Middle frontal gyrus (tissue), 1 donor: ENCODE measurements around the gene DOK4.
"Not testable (repeated sequence)": the region's sequence is repeated elsewhere in the genome, so short reads cannot be mapped to it uniquely, and the experiment has no call there.

Experiments used
- DNase-seq: peaks from one replicate; pipeline ENCODE4 v3.0.0-alpha.2; 2015; ENCODE audit warnings: low spot score; ENCODE audit errors: extremely low spot score

DOK4 gene

DNA sequence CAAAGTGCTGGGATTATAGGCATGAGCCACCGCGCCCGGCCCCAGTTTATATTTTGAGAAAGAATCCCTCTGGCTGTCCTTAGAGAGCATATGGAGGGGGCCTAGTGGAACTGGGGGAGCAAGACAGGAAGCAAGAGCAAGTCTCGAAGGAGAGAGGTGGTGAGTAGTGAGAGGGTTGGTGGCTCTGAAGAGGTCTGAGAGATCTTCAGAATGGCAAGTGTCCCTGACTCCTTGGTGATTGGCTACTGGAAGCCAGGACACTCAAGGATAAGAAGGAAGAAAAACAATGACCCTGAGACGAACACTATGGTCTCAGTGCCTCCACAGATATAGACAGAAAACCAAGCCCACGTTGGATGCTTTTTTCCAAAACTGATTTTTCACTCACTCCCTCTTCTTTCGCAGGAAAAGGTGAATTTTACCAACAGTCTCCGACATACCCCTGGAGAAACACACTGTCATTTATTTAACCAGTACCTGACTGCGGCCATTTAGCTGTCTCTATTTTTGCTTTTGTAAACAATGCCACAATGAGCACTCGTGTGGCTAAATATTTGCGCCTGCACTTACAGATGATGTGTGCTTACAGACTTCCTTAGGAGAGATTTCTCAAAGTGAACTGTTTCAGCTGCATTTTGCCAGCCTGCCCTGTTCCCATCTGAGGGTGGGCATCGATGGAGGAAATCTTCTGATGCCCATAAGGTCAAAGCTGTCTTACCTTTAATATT, 15.9 kb upstream of the DOK4 start:
- no peak for DNase-seq

DNA sequence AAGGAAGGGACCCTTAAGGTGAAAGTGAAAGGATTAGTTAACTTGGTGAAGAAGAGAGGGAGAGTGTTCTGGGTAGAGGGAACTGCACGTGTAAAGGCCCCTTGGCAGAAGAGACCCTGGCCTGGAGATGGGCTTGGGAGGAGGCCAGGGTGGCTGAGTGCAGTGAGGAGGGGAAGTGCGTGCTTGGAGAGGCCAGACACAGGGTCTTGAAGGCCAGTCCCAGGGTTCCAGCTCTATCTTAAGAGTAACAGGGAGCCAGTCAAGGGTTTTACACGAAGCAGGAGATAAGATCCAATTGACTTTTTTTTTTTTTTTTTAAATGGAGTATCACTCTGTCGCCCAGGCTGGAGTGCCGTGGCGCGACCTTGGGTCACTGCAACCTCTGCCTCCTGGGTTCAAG, 15.2 kb upstream of the DOK4 start:
- no peak for DNase-seq

DNA sequence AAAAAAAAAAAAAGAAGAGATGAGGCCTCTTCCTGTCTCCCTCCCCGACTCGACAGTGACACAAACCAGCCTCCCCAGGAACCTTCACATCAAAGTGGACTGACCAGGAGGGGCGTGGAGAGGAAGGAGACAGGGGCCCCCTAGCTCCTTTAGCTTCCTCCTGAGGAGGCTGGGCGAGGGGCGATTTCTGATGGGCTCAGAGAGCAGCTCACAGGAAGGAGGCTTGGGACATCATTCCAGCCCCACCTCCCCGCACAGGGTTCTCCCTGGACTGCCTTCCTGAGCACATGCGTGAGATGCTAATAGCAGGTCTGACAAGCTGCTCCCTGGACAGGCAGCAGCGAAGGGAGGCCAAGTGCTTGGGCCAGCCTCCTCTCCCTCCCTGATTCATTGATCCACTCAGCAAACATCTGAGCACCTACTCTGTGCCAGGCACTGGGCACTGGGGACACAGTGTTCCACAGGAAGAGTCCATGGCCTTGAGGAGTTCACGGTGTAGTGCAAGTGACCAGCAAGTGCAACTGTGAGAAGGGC, 14.4 kb upstream of the DOK4 start:
- DNase-seq, result no peak

DNA sequence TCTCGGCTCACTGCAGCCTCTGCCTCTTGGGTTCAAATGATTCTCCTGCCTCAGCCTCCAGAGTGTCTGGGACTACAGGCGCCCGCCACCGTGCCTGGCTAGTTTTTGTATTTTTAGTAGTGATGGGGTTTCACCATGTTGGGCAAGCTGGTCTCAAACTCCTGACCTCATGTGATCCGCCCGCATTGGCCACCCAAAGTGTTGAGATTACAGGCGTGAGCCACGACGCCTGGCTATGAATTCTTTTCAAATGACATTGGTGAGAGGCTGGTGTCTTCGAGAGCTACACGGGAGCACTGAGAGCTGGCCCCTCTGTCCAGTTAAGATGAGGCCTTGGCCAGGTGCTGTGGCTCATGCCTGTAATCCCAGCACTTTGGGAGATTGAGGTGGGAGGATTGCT, 13.6 kb upstream of the DOK4 start:
- DNase-seq, result not testable (repeated sequence)

DNA sequence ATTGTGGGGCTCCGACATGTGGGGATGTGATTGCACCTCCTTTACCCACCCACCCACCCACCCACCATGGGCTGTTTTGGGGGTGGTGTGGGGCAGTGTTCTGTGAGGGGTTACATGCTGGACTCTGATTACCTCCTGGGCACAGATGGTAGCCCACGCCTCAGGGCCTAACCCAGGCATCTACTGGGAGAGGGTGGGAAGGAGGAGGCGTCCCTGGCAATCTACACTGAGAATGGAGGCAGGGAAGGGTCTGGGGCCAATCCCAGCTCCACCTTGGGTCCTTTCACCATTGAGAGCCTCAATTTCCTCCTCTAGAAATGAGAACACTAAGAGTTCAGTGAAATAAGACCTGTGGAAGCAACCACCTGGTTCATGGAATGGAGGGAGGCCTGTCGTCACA, 11.7 kb upstream of the DOK4 start:
- DNase-seq, result no peak

DNA sequence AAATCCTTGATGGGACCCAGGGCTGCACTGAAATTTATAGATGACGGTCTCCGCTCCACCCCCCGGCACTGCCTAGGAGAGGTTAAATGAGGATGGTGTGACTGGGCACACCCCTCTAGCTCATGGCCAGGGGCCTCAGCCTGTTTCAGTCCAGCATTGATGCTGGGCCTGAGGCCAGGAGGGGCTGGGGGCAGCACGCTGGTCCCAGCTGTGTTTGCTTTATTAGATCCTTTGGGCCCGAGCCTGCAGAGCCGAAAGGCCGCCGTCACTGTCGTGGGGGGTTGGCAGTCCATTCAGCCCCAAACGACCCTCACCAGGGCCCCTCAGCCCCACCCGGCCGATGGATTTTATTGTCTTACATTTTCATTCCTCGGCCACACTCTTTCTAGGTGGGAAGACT, 10.8 kb upstream of the DOK4 start:
- DNase-seq, result no peak

DNA sequence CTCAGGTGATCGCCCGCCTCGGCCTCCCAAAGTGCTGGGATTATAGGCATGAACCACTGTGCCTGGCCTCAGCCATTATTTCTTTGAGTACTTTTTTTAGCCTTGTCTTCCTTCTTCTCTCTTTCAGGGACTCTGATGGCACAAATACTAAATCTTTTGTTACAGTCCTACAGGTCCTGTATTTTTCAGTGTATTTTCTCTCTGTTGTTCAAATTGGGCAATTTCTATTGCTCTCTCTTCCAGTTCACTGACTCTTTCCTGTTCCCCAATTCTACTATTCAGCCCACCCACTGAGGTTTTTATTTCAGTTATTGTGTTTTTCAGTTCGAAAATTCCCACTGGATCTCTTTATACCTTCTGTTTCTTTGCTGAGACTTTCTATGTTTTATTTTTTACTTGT, 7.5 kb upstream of the DOK4 start:
- DNase-seq, result no peak

DNA sequence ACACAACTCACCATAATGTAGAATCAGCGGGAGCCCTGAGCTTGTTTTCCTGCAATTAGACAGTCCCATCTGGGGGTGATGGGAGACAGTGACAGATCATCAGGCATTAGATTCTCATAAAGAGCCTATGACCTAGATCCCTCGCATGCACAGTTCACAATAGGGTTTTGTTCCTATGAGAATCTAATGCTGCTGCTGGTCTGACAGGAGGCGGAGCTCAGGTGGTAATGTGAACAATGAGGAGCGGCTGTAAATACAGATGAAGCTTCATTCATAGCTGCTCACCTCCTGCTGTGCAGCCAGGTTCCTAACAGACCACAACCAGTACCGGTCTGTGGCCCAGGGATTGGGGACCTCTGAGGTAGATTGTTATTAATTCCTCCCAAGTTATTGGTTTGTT, 2.9 kb upstream of the DOK4 start:
- no peak for DNase-seq

DNA sequence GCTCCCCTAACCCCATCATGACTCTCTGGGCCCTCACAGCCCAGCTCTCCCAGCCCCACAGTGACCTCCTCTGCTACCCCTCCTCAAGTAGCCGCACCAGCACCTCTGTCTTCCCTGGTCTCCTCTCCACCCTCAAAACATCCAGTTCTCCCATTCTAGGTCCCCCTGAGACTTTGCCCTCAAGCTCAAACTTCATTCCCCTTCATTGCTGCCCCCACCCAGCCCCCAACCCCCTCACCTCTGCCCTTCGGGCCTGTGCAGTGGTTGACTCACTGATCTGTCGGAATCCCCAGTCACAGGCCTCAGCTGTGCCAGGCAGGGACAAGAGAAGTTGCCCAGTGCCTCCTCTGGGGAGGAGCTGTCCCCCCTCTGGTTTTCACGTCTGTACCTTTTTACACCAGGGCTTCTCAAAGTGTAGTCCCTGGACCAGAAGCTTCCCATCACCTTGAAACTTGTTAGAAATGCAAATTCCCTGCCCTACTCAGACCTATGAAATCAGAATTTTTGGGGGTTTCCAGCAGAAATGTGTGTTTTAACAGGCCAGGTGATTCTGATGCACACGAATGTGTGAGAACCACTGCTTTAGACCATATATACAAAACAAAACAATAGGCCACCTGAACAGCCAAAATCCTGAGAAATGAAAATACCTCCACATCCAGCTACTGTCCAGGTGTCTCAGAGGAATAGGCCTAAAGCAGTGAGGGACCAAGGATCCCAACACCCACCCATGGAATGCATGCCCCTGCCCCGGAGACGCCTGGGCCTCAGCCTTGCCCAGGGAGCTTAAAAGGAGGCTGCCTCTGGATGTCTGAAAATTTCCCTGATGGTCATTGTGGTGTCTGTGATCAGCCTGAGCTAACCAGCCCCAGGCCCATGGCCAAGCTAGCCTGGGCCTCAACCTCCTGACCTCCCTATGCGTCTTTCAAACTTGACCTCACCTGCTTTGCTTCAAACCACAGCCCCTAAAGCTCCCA, 853 bp upstream of the DOK4 start:
- no peak for DNase-seq

DNA sequence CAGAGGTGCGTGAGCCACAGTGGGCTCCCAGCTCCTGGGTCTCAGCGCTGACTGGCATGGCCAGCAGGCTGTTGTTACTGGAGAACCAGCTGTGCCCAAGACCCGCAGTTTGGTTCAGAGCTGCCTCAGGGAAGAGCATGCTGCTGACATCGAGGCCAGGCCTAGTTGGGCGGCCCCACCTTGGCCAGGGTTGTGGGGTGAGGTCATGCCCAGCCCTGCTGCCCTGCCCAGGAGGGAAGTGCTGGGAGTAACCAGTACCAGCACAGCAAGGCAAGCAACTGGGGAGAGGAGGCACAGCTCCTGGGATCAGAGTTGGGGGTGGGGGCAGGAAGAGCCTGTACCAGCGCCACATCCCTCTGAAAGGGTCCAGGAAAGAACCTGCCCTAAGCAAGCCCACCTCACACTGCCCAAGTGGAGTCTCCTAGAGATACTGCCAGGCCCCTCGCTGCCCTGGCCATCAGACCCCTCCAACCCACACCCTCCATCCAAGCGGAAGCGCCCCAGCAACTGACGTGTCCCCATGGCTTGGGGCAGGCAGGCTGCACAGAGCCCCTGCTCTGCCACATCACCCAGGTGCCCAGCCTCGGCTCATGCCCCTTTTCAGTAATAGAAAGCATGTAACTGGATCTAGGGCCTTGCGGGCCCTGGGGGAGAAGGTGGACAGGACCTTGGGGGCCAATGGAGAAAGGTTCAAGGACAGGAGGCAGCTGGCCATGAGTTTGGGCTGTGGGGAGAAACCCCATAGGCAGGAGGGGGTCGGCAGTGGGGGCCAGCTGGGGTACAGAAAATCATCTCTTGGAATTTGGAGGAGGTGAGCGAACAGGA, 990 bp downstream of the DOK4 start:
- no peak for DNase-seq

DNA sequence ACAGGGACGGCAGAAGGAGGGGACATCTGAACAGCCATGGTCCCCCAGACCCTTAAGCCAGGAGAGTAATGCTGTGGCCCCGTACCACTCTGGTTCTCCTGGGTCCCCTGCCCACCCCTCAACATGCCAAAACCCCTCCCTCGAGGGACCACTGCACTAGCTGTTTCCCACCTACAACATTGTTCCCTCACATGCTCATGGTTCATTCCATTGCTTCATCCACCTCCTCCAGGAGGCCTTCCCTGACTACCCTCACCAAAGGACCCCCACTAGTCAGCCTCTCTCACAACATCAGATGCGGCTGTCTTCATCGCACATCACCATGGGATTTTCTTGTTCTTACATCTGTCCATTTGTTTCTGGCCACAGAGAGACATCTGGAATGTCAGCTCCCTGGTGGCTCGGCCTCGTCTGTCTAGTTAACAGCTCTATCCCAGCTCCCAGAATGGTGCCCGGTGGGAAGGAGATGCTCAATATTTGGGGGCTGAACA, 1.7 kb downstream of the DOK4 start:
- no peak for DNase-seq

DNA sequence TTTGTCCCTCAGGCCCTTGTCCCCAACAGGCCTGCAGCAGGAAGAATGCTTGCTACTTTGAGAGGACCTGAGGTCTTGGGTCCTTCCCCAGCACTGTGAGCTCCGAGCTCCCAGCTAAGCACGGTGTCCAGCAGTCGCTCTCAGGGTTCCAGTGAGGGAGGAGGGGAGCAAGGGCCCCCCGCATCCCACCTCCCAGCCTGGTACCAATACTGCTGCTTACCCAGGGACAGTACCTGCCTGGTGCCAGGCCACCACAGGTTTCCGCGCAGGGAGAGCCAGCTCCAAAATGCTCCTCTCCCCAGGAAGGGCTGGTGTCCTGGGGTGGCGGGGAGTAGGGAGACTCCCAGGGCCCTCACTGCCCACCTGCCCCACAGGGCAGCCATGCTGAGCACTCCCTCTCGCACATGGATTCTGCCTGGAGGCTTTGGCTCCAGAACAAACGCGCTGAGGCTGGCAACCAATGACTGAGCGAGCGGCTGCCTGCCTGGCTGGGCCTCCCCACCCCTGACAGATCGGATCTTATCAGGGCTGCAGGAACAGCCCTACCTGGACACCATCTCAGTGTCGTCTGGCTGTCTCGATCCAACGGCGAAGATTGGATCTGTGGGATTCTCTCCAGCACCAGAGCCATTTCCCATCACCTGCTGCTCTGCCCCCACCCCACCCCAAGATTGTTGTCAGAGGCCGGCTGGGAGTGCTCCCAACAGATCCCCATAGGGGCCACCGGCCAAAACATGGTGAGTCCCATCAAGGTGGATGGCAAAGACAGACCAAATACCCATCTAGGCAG, 2.4 kb downstream of the DOK4 start:
- no peak for DNase-seq

DNA sequence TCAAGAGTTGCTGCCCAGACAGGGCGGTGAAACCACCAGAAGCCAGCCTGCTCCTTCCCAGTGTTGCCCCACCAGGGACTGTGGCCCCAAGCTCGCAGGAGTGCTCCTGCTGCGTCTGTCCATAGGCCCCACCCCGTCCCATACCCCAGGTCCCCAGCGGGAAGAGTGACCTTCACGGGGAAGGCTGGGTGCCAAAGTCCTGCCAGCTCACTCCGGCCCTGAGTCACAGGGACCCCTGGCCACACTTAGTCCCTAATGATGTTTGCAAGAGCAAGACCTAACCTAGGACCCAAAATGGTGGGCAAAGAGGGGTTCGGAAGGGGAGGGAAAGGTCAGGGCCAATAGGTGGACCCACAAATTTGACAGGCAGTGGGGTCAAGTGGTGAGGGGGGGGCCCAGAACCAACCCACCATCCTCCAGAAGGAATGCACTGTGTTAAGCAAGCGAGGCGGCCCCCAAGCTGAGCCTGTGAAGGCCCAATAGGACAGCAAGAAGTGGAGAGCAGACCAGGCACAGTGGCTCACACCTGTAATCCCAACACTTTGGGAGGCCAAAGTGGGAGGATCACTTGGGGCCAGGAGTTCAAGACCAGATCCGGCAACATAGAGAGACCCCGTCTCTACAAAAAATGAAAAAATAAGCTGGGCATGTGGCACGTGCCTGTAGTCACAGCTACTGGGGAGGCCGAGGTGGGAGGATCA, 3.3 kb downstream of the DOK4 start:
- DNase-seq, result no peak

DNA sequence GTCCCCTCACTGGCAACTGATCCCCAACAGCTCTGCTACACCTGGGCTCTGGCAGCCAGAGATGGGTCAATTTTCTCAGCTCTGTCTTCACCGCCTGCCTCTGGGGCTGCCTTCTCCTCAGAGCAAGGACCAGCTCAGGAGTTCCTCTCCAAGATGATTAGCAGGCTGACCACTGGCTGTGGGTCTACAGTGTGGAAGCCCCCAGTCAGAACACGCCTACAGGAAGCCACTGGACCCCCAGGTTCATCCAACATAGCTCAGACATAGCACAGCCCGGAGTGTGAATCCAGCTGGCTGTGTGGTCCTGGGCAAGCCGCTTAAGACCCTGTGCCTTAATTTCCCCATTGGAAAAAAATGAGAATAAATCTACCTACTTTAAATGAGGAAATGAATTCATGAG, 4.9 kb downstream of the DOK4 start:
- no peak for DNase-seq

DNA sequence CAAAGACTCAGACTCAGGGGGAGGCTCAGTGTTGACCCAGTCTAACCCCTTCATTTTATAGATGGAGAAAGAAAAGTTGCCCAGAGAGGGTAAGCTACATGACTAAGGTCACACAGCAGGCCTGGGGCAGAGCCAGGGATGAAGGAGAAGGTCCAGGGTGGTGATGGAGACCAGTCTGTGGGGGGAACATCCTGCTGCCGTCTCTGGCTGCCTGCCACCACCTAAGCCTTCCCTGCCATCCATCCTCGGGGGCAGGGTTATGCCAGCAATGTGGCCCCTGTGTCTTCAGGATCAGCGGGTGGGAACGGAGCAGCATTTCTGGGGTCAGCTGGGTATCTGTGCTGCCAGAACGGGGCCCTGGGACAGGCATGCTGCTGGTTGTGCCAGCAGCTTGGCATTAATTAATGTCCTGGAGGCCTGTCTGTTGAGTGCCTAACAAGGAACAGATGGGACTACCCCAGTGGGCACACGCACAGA, 5.5 kb downstream of the DOK4 start:
- DNase-seq, result no peak

DNA sequence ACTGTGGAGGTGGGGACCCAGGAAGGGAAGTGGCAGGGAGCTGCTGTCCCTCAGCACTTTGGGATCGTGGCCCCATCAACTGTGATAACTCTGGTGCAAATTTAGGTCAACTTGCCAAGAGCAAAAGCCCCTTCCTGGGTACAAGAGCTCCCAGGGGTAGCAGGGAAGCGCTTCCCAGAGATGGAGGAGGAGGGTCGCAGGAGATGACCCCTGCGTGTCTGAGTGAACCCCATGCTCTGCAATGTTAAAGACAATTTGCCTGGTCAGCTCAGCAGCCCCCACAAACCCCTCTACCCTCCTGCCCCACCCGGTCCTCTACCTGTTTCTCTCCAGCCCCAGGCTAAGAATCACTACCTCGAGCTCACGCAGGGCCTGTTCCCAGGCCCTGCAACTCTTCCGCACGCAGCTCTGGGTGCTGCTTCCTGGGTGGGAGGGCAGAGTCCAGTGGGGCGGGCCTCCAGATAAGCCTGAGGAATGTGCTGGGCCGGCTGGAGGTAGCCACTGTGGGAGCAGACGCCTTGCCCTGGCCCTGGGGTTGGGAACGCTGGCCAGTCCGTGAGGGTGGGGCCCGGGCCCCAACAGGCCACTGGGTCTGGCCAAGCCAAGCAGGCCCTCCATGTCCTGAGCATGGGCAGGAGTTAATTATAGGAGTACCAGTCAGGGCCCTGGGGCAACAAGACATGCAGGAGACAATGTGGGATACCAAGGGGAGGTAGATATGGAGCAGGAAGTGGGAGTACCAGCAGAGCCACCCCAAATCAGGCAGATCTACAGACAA, 6.1 kb downstream of the DOK4 start:
- no peak for DNase-seq

DNA sequence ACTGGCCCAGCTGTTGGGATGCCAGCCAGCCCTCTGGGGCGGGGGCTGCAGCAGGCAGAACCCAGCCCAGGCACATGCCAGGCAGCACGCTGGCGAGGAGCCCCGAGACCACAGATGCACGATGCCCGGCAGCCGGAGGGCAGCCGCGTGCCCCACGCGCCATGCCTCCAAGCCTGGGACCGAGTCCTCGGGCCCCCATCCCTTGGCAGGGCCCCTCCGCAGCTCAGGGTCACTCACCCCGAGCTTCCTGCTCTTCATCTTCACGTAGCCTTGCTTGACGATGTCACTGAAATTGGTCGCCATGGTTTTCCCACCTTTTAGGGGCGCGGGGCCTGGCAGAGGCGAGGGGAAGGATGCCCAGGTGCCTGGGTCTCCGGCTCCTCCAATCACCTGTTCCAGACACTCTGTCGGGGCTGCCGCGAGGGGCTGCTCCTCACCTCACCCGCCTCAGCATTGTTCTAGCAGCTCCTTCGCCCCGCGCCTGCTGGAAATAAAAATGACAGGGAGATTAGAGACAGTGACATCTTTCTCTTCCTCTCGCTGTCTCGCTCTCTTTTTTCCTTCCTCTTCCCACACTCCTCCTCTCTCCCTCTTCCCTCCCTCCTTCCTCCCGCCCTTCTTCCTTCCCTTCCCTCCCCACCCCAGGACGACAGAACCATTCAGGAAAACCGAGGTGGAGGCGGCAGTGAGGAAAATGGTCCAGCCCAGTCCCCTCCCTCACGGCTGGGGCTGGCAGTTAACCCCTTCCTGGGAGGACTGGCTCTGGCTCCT, 6.9 kb downstream of the DOK4 start:
- DNase-seq, result no peak
